Upper lobe of left lung (tissue), 4 donors: Measurements from ENCODE around the gene GBE1.

Experiments
- CTCF ChIP-seq, 6 experiments: fragments of 450-650 bp in 4 of 6; fragments of 200-600 bp in 2 of 6; sonication (generic) in 2 of 6; IDR thresholded peaks; one replicate each; pipeline ENCODE4 v1.5.1; 2016 to 2019; ENCODE audit warnings: antibody characterized with exemption in 6 of 6
- POLR2A ChIP-seq, 4 donors: fragments of 450-650 bp; IDR thresholded peaks; one replicate each; pipeline ENCODE4 v1.5.1; 2016 to 2017; ENCODE audit warnings: antibody characterized with exemption in 4 of 4, mild to moderate bottlenecking in 2 of 4
- POLR2AphosphoS5 ChIP-seq, 2 donors: sonication (generic); formaldehyde crosslinking; IDR thresholded peaks; one replicate each; pipeline ENCODE4 v1.5.1; 2017; ENCODE audit warnings: antibody characterized with exemption in 2 of 2

GRCh38 chr3:81554388-81554787 lies 207.1 kb downstream of the GBE1 start:
- no peak for TF ChIP-seq CTCF (IDR thresholded peaks at IDR 0.05)
- no peak for TF ChIP-seq POLR2AphosphoS5 (IDR thresholded peaks at IDR 0.05)
- TF ChIP-seq POLR2A (IDR thresholded peaks at IDR 0.05), result no peak
